Stimulated activated CD4-positive, alpha-beta T cell treated with anti-CD3 and anti-CD28 coated beads, Interleukin-4, amount 100 ng/mL, for 4 hours (primary cell): ENCODE measurements around the gene ZSCAN5A.
"Not testable (repeated sequence)": the region's sequence is repeated elsewhere in the genome, so short reads cannot be mapped to it uniquely, and the experiment has no call there.

Experiments
- DNase-seq, 2 experiments: peaks; one replicate each; pipeline ENCODE4 v3.0.0-alpha.2; 2020

The ZSCAN5A gene, protein sequence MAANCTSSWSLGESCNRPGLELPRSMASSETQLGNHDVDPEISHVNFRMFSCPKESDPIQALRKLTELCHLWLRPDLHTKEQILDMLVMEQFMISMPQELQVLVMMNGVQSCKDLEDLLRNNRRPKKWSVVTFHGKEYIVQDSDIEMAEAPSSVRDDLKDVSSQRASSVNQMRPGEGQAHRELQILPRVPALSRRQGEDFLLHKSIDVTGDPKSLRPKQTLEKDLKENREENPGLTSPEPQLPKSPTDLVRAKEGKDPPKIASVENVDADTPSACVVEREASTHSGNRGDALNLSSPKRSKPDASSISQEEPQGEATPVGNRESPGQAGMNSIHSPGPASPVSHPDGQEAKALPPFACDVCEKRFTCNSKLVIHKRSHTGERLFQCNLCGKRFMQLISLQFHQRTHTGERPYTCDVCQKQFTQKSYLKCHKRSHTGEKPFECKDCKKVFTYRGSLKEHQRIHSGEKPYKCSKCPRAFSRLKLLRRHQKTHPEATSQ

DNA sequence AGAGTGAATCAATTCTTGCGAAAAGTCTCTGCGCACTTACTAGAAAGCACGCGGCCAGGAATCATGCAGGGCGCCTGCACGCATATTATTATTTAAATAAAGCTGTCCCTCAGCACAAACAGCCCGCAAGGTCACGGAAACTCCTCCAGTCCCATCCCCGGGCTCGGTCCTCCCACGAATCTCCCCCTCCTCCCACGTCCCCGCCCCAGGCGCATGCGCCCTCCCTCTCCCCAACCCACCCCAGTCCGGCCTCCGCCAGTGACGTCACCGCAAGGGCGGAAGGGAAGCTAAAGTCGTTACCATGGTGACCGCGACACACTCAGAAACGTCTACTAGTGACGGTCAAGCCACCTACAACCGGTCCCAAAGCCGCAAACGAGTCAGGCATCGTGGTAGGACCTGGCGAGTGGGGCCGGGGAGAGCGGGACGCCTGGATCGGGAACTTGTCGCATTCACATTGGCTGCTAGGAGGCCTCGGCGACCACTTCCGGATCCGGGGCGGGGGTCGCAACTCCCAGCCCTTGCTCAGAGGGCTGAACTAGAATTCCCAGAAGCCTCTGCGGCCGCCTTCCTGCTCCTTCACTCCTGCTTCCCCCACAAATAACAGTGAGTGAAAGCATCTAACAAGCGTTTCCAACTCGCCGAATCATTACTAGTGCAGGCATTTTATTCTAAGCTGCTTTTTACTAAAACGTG is at the start of gene ZSCAN5A:
Gene ZSCAN5A, minus strand, starts transcription at position 459 of the 696 bp plus-strand sequence. CDS start 89,793 bp downstream, outside the sequence.
- DNase-seq = peak; percentile 98 to 99

DNA sequence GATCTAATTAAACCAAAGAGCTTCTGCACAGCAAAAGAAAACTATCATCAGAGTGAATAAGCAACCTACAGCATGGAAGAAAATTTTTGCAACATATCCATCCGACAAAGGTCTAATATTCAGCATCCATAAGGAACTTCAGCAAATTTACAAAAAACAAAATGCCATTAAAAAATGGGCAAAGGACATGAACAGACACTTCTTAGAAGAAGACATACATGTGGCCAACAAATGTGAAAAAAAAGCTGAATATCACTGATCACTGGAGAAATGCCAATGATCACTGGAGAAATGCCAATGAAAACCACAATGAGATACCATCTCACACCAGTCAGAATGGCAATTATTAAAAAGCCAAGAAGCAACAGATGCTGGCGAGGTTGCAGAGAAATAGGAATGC is 46.2 kb upstream of the ZSCAN5A start:
- DNase-seq = no peak

- DNase-seq = no peak
These were observed 42.3 kb upstream of the ZSCAN5A start for GRCh38 chr19:56356944-56357343.

- no peak for DNase-seq
These were observed 40.9 kb upstream of the ZSCAN5A start for GRCh38 chr19:56355517-56355916.

- no peak for DNase-seq
These were observed 36.6 kb upstream of the ZSCAN5A start for GRCh38 chr19:56351208-56351607.

DNA sequence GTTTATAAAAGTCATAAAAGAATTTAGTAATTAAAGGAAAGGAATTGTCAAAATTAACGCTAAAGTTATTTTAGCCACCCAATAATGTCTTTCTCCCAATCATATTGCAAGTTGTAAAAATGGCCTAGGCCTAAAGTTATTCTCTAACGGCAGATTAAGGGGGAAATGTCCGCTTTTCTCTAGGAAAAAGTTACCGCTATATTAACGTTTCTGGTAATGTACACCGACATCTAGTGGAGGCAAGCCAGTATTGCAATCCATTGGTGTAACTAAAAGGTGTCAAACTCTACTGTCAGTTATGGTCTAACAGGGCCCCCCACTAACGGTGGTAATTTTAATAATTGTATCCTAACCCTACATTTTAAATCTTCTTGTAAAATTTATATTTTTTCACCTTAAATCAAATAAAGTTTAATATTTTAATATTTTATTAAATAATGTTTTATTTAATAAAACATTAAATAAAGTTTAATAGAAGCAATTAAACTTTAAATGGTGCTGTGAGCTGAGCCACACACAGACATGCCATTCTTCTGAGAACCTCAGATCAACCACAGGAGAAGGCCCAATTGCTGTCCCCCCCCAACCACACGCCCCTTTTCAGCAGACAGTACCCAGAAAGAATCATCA is 35.9 kb upstream of the ZSCAN5A start:
- peak; percentile 20 to 29 for DNase-seq

- DNase-seq = no peak
These were observed 33.7 kb upstream of the ZSCAN5A start for GRCh38 chr19:56348289-56348877.

- DNase-seq = no peak
These were observed 32.6 kb upstream of the ZSCAN5A start for GRCh38 chr19:56347163-56347778.

GRCh38 chr19:56341948-56342347 is 27.3 kb upstream of the ZSCAN5A start:
- no peak for DNase-seq

- not testable (repeated sequence) for DNase-seq
These were observed 24.4 kb upstream of the ZSCAN5A start for GRCh38 chr19:56339031-56339430.

- not testable (repeated sequence) for DNase-seq
These were observed 22.4 kb upstream of the ZSCAN5A start for GRCh38 chr19:56337077-56337476.

- not testable (repeated sequence) for DNase-seq
These were observed 20.7 kb upstream of the ZSCAN5A start for GRCh38 chr19:56335371-56335770.

GRCh38 chr19:56333506-56333905 is 18.9 kb upstream of the ZSCAN5A start:
- peak; percentile 15 to 21 for DNase-seq

DNA sequence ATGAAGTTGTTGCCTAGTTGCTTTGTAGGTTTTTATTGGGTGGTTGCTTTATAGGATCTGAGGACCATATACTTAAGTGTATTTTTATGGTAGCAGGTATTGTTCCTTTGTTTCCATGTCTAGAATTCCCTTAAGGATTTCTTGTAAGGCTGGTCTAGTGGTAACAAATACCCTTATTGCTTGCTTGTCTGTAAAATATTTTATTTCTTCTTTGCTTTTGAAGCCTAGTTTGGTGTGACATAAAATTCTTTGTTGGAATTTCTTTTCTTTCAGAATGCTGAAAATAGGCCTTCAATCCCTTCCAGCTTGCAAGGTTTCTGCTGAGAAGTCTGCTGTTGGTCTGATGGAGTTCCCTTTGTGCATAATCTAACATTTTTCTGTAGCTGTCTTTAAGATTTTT is 18.1 kb upstream of the ZSCAN5A start:
- no peak for DNase-seq

- DNase-seq = no peak
These were observed 9.8 kb upstream of the ZSCAN5A start for GRCh38 chr19:56324436-56324835.

DNA sequence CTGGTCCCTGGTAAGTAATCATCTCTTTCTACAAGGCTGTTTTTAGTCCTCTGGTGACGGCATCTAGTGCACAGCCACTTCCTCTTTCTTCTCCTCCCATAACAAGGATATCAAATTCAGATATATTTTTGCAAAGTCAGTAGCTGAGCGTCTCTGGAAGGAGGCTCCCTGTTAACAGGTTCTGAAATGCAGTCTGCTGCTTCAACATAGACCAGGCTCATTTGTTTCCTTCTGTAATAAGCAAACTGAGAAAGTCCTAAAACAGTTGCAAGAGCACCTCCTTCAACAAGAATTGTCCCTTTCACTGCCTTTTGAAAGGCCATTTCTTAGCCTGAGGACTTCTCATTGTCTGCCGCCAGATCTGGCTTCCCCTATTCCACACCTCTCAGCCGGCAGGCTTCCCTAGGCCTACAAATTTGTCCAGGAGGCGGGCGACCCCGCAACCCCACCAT is 7.4 kb upstream of the ZSCAN5A start:
- no peak for DNase-seq

DNA sequence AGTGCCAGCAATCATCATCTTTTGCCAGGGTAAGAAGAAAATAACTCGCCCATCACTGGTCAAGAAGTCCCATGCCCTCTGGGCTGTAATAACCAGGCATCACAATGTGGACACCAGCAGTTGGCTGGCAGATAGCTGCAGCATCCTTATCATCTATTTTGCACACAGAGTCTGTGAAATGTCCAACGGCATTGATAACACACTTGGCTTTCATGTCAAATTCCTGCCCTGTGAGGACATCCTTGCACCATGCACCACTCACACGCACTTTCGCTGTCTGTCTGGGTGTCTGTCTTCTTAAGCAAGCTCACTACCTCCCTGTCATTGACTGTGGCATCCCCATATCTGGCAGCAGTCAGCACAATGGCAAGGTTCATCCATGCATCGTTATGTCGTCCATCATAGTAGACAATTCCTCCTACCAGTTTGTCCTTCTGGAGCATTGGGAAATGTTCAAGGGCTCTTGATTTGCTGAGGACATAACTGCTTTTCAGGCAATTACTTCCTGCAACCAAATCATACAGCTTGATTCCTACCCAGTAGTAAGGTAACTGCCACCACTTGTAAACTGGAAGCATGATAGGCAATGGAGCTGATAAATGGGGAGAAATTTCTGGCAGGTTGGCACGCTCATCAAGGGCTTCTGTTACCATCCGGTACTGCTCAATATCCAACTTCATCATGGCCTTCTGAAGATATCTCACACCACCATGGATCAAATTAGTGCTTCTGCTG is 6.8 kb upstream of the ZSCAN5A start:
- no peak for DNase-seq

- DNase-seq = no peak
These were observed 5.4 kb upstream of the ZSCAN5A start for GRCh38 chr19:56319991-56320390.

- no peak for DNase-seq
These were observed 3.1 kb upstream of the ZSCAN5A start for GRCh38 chr19:56317749-56318148.

GRCh38 chr19:56316728-56317127 is 2.1 kb upstream of the ZSCAN5A start:
- DNase-seq = no peak

DNA sequence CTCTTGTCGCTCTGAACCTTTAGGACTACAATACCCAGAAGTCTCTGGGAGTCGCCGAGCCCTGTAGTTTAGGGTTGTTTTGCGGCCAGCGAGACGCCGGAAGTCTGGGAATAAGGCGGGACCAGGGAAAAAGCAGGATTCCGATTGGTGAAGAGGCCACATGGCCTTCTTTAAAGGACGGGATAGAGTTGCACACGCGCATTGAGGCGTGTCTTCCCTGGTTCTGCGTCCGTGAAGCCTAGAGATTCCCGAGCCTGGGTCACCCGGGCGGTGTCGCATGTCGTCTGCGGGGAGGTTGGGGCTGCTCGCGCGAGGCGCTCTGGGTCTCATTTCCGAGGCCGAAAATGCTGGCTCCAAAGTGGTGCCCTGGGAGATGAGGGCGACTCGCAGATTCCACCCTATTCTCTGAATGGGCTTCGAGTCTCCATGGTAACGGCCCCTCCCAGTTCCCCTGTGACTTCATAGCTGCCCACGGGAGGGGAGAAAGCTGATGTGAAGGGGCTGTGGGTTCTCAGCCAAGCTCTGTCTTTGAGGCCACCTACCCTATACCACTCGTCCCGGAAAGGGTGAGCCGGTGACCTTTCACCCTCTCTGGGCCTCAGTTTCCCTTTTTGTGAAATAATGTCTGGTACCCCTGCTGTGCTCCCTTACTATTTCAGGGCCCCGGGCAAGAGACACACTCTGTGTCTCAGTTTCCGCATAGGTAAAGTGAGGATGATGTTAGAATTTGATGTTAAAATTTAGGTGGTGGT is 614 bp upstream of the ZSCAN5A start:
- DNase-seq = peak; percentile 79 to 93
